HG02763 (cell line): Measurements from ENCODE around the gene TMEM53.
"Not testable (repeated sequence)": the region's sequence is repeated elsewhere in the genome, so short reads cannot be mapped to it uniquely, and the experiment has no call there.

Experiments
- ATAC-seq: cut with Tn5 transposase; IDR thresholded peaks from one replicate; pipeline ENCODE4 v1.9.1; 2021; ENCODE audit warnings: mild to moderate bottlenecking, moderate library complexity; ENCODE audit not compliant: unreplicated experiment

The TMEM53 gene

GRCh38 chr1:44673675-44674112, 587 bp downstream of the TMEM53 start:
- ATAC-seq = no peak

- no peak for ATAC-seq
Observed at GRCh38 chr1:44672961-44673674, 1.2 kb downstream of the TMEM53 start.

- no peak for ATAC-seq
Observed at GRCh38 chr1:44672254-44672955, 1.9 kb downstream of the TMEM53 start.

GRCh38 chr1:44670751-44671640, 3.3 kb downstream of the TMEM53 start:
- no peak for ATAC-seq

- ATAC-seq = not testable (repeated sequence)
Observed at GRCh38 chr1:44666719-44667118, 7.6 kb downstream of the TMEM53 start.

GRCh38 chr1:44664730-44665370, 9.4 kb downstream of the TMEM53 start:
- ATAC-seq = no peak

GRCh38 chr1:44663417-44663816, 10.9 kb downstream of the TMEM53 start:
- ATAC-seq = no peak

GRCh38 chr1:44662683-44663030, 11.6 kb downstream of the TMEM53 start:
- ATAC-seq = no peak

GRCh38 chr1:44661781-44662682, 12.2 kb downstream of the TMEM53 start:
- ATAC-seq = no peak

- no peak for ATAC-seq
Observed at GRCh38 chr1:44660176-44660575, 14.1 kb downstream of the TMEM53 start.

GRCh38 chr1:44659566-44659965, 14.7 kb downstream of the TMEM53 start:
- ATAC-seq = no peak

GRCh38 chr1:44655609-44656008, 18.7 kb downstream of the TMEM53 start:
- ATAC-seq = no peak

GRCh38 chr1:44654621-44655187, 19.6 kb downstream of the TMEM53 start:
- no peak for ATAC-seq

GRCh38 chr1:44653107-44653964, 20.9 kb downstream of the TMEM53 start:
- ATAC-seq = no peak

GRCh38 chr1:44652445-44653106, 21.7 kb downstream of the TMEM53 start:
- ATAC-seq = no peak

- no peak for ATAC-seq
Observed at GRCh38 chr1:44651069-44651468, 23.2 kb downstream of the TMEM53 start.

GRCh38 chr1:44650159-44650831, 24.0 kb downstream of the TMEM53 start:
- ATAC-seq = no peak

GRCh38 chr1:44649788-44650158, 24.5 kb downstream of the TMEM53 start:
- ATAC-seq = no peak
